H1 (cell line): Measurements from ENCODE around the gene TBC1D23. TPM values are rescaled to one million over a fixed set of nuclear protein-coding genes. Genes with fewer than 3 reads are reported as not detected.

Experiments
- RAD21 ChIP-seq, 2 experiments: IDR thresholded peaks in 1 of 2; conservative IDR thresholded peaks in 1 of 2; 2 replicates each; pipeline ENCODE4 v1.6.1; 2011; ENCODE audit warnings: low read depth in 2 of 2, low read length in 2 of 2, improper control_type of control experiment in 1 of 2, inconsistent platforms in 1 of 2, mild to moderate bottlenecking in 1 of 2, moderate library complexity in 1 of 2
- polyA plus RNA-seq, 7 experiments: library from polyadenylated mRNA; depleted of rRNA in 3 of 7; stranded (reverse) in 5 of 7; unstranded in 2 of 7; fragments of >200 nt in 5 of 7; fragments of 200-250 nt in 2 of 7; gene quantifications; 1 replicate in 5 of 7; 2 replicates in 1 of 7; 4 replicates in 1 of 7; pipeline versions ENCODE4 v1.2.1 to v1.2.3, GENCODE V29; 2011 to 2013; ENCODE audit warnings: missing spikeins in 2 of 7, mixed read lengths in 2 of 7
- total RNA-seq: library from RNA; stranded (reverse); fragmentation: NEBNext Ultra II Directional; extraction: Animal tissue kit (Norgen Biotek cat#: 25700); gene quantifications from 2 replicates; pipeline ENCODE4 v1.2.1, GENCODE V29; 2021
- TF ChIP-seq, protein P1 (sequence below): IDR thresholded peaks from 2 replicates; pipeline ENCODE4 v1.6.1; 2011; ENCODE audit warnings: low read length, improper control_type of control experiment

Gene TBC1D23
- total and polyA plus RNA-seq, 2 of the 8 experiments (the other 6 are each of a cell fraction or from before 2014, with no cell fraction given): 6.4 to 29.3 TPM

DNA sequence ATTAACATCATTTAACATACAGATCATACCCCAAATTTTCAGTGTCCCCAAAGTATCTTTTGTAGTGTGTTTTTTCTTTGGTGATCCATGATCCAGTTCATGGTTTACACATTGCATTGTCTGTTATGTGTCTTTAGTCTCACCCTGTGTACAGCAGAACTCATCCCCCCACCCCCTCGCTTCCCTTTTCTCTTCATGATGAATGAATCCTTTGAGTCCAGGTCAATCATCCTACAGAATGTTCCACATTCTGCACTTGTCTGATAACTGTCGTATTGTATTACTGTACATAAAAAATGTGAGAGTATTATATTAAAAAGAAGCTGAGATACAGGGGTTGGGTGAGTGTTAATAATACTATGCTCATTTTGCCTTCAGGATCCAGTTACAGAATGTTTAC, 59.2 kb downstream of the TBC1D23 start (continued):
- TF ChIP-seq, protein P1, sequence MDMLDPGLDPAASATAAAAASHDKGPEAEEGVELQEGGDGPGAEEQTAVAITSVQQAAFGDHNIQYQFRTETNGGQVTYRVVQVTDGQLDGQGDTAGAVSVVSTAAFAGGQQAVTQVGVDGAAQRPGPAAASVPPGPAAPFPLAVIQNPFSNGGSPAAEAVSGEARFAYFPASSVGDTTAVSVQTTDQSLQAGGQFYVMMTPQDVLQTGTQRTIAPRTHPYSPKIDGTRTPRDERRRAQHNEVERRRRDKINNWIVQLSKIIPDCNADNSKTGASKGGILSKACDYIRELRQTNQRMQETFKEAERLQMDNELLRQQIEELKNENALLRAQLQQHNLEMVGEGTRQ: no peak
- no peak for TF ChIP-seq RAD21 (IDR thresholded peaks at IDR 0.05 in 1 of 2, conservative IDR thresholded peaks at IDR 0.05 in 1 of 2; ENCODE audit: low read depth in 2 of 2, low read length in 2 of 2)
